ENCODE measurements around the gene NTRK1.

GRCh38 chr1:156822680-156823079, 38.0 kb upstream of the NTRK1 start:
- TF ChIP-seq CTCF (IDR thresholded peaks at IDR 0.05) = no peak
- TF ChIP-seq ZFX (IDR thresholded peaks at IDR 0.05; ENCODE audit: borderline replicate concordance) = no peak
